GM12892 (cell line): ENCODE results near the gene UNC13D.

Experiments
- POLR2AphosphoS5 ChIP-seq: IDR thresholded peaks from 2 replicates; pipeline ENCODE4 v1.6.1; 2011; ENCODE audit warnings: low read depth, low read length, control low read depth
- TAF1 ChIP-seq: IDR thresholded peaks from 2 replicates; pipeline ENCODE4 v1.6.1; 2011; ENCODE audit warnings: low read depth, mild to moderate bottlenecking, control low read depth, low read length, borderline replicate concordance

GRCh38 chr17:75825748-75826370 is 18.3 kb downstream of the UNC13D start:
- TF ChIP-seq TAF1, result no peak
- 0 out of 2 replicates have a peak, but pooled peaks have one; percentile 17 for TF ChIP-seq POLR2AphosphoS5
